ENCODE data around the gene CA10.

CA10 gene

DNA sequence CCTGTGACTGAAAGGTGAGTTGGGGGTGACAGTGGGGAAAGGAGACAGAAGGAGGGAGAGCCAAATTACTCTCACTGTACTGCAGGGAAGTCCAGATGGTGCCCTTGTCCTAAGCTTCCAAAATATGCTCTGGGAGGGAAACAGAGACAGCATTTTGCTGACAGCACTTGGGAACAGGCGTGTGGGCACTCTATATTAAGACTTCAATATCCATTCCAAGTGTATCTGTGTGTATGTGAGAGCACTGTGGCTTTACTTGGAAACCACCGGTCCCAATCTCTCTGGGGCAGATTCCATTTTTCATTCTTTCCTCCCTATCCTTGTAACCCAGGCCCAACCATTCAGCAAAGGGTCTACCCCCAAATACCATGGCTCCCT is 490.8 kb downstream of the CA10 start:
- H3K4me3 ChIP-seq (replicated peaks; ENCODE audit: insufficient read depth, low read length) = no peak overlapping the region

DNA sequence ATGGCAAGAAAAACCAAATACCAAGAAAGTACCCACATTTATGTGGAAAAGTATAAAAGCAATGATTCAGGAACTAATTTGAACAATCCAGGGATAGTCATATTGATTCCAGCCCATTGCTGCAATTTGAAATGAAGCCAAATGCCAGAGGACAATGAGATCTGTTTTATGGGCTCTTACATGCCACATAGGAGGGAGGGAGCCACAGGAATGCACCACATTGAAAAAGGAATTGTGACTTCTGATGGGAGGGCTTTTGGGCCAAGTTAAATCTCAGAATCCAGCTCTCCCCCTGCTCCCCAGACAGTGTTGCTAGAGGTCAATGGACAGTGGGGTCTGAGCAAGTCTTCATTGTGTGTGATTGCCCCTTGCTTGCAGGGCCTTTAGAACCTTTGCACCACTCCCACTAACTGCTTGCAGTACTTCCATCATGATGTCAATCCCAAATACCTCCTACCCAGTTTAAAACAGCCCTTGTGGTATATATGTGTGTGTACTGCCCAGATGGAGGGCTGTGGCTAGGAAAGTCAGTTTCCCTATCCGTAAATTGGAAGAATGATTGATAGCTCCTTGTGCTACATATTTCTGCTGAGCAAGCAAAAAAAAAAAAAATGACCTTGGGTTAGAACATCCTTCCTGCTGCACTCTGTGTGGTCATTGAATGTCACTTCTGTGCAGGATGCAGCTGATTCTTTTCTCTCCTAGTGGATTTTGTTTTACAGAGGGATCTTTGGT is 491.4 kb downstream of the CA10 start:
- TF ChIP-seq, protein P1, sequence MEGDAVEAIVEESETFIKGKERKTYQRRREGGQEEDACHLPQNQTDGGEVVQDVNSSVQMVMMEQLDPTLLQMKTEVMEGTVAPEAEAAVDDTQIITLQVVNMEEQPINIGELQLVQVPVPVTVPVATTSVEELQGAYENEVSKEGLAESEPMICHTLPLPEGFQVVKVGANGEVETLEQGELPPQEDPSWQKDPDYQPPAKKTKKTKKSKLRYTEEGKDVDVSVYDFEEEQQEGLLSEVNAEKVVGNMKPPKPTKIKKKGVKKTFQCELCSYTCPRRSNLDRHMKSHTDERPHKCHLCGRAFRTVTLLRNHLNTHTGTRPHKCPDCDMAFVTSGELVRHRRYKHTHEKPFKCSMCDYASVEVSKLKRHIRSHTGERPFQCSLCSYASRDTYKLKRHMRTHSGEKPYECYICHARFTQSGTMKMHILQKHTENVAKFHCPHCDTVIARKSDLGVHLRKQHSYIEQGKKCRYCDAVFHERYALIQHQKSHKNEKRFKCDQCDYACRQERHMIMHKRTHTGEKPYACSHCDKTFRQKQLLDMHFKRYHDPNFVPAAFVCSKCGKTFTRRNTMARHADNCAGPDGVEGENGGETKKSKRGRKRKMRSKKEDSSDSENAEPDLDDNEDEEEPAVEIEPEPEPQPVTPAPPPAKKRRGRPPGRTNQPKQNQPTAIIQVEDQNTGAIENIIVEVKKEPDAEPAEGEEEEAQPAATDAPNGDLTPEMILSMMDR (IDR thresholded peaks at IDR 0.05; ENCODE audit: insufficient read depth, low read length) = no peak
- TF ChIP-seq, protein P2, sequence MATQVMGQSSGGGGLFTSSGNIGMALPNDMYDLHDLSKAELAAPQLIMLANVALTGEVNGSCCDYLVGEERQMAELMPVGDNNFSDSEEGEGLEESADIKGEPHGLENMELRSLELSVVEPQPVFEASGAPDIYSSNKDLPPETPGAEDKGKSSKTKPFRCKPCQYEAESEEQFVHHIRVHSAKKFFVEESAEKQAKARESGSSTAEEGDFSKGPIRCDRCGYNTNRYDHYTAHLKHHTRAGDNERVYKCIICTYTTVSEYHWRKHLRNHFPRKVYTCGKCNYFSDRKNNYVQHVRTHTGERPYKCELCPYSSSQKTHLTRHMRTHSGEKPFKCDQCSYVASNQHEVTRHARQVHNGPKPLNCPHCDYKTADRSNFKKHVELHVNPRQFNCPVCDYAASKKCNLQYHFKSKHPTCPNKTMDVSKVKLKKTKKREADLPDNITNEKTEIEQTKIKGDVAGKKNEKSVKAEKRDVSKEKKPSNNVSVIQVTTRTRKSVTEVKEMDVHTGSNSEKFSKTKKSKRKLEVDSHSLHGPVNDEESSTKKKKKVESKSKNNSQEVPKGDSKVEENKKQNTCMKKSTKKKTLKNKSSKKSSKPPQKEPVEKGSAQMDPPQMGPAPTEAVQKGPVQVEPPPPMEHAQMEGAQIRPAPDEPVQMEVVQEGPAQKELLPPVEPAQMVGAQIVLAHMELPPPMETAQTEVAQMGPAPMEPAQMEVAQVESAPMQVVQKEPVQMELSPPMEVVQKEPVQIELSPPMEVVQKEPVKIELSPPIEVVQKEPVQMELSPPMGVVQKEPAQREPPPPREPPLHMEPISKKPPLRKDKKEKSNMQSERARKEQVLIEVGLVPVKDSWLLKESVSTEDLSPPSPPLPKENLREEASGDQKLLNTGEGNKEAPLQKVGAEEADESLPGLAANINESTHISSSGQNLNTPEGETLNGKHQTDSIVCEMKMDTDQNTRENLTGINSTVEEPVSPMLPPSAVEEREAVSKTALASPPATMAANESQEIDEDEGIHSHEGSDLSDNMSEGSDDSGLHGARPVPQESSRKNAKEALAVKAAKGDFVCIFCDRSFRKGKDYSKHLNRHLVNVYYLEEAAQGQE (IDR thresholded peaks at IDR 0.05; ENCODE audit: insufficient replicate concordance, low read depth) = no peak
- TF ChIP-seq SPI1 (IDR thresholded peaks at IDR 0.05; ENCODE audit: borderline replicate concordance, low read depth) (no peak), GABPA (IDR thresholded peaks at IDR 0.05; ENCODE audit: low read depth) (no peak), POLR2AphosphoS5 (IDR thresholded peaks at IDR 0.05; ENCODE audit: low read depth) (no peak)
- Histone ChIP-seq H3K4me3 (replicated peaks; ENCODE audit: insufficient read depth, low read length) (no peak overlapping the region), H3K27ac (replicated peaks) (no peak overlapping the region), H3K27me3 (ENCODE audit: insufficient read depth, poor library complexity, severe bottlenecking) (no peaks in the 10 kb centered on the region)
- no peak for DNase-seq (ENCODE audit: low read depth in 1 of 2, low spot score in 1 of 2)

More for the DNA sequence above, 490.8 kb downstream of the CA10 start:
- H3K27me3 ChIP-seq (ENCODE audit: insufficient read depth, poor library complexity, severe bottlenecking) = no peaks in the 10 kb centered on the region
- no peak for TF ChIP-seq POLR2AphosphoS5 (IDR thresholded peaks at IDR 0.05; ENCODE audit: low read depth)
- TF ChIP-seq, protein P1 (IDR thresholded peaks at IDR 0.05; ENCODE audit: insufficient read depth, low read length) = no peak
- no peak for TF ChIP-seq SPI1 (IDR thresholded peaks at IDR 0.05; ENCODE audit: borderline replicate concordance, low read depth)
- TF ChIP-seq, protein P2 (IDR thresholded peaks at IDR 0.05; ENCODE audit: insufficient replicate concordance, low read depth) = no peak
- no peak for TF ChIP-seq GABPA (IDR thresholded peaks at IDR 0.05; ENCODE audit: low read depth)
- H3K27ac ChIP-seq (replicated peaks) = no peak overlapping the region
- no peak for DNase-seq (ENCODE audit: low read depth in 1 of 2, low spot score in 1 of 2)

DNA sequence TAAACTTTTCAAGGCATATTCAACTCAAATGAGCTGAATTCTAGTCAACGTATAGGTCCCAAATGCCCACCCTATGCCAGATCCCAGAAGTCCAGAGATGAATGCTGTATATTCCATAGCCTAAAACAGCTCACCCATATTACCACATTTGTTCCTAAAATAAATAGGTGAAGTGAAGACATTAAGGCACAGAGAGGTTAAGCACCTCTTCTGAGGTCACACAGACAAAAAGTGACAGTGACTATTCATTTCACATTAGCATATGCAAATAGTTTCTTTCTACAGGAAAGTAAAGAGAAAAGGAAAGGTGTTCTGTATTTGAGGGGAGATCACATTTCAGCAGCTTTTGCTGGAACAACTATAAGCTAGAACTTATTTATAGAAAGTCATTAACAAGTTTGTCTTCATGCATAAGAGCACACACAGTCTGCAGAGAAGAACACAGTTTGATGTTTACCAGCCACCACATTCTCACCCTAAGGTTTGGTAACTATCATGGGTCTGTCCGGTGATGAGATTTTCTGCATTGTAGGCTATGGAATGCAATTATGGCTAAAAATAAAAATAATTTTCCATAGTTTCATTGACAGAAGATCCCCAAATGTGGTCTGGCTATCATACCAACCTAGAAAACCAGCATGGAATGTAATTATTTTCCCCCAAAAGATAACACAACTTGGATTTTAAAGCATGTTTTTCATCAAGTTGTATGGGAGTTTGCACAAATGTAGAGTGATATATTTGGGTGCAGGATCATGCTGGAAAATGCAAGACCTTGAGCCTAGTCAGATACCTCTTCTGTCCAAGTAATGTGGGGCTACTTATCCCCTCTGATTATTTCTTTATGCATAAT is 496.1 kb downstream of the CA10 start:
- Histone ChIP-seq H3K27me3 (ENCODE audit: insufficient read depth, poor library complexity, severe bottlenecking) (no peaks in the 10 kb centered on the region), H3K4me3 (replicated peaks; ENCODE audit: insufficient read depth, low read length) (no peak overlapping the region), H3K27ac (replicated peaks) (no peak overlapping the region)
- TF ChIP-seq, protein P2 (IDR thresholded peaks at IDR 0.05; ENCODE audit: insufficient replicate concordance, low read depth) = no peak
- TF ChIP-seq GABPA (IDR thresholded peaks at IDR 0.05; ENCODE audit: low read depth) (no peak), POLR2AphosphoS5 (IDR thresholded peaks at IDR 0.05; ENCODE audit: low read depth) (no peak), SPI1 (IDR thresholded peaks at IDR 0.05; ENCODE audit: borderline replicate concordance, low read depth) (no peak)
- TF ChIP-seq, protein P1 (IDR thresholded peaks at IDR 0.05; ENCODE audit: insufficient read depth, low read length) = no peak
- no peak for DNase-seq (ENCODE audit: low read depth in 1 of 2, low spot score in 1 of 2)

Measured in HL-60 (cell line).